ENCODE results near the gene CEP104.

Gene CEP104

GRCh38 chr1:3768811-3769390, 88.1 kb downstream of the CEP104 start:
- peak overlapping the region; percentile 12 for H3K27ac Mint-ChIP-seq
- no peak overlapping the region for H3K4me3 Mint-ChIP-seq
- H3K27me3 Mint-ChIP-seq: peaks cover 2% of the 10 kb centered on the region
- peaks cover 10% of the 10 kb centered on the region for H3K4me1 Mint-ChIP-seq
- H3K9me3 Mint-ChIP-seq: no peaks in the 10 kb centered on the region
- H3K36me3 Mint-ChIP-seq: no peaks in the 10 kb centered on the region

- H3K36me3 Mint-ChIP-seq: no peaks in the 10 kb centered on the region
- H3K9me3 Mint-ChIP-seq: no peaks in the 10 kb centered on the region
- no peak overlapping the region for H3K27ac Mint-ChIP-seq
- peaks cover 10% of the 10 kb centered on the region for H3K4me1 Mint-ChIP-seq
- H3K4me3 Mint-ChIP-seq: no peak overlapping the region
- peaks cover 3% of the 10 kb centered on the region for H3K27me3 Mint-ChIP-seq
Observed at GRCh38 chr1:3767328-3767925, 89.6 kb downstream of the CEP104 start.

DNA sequence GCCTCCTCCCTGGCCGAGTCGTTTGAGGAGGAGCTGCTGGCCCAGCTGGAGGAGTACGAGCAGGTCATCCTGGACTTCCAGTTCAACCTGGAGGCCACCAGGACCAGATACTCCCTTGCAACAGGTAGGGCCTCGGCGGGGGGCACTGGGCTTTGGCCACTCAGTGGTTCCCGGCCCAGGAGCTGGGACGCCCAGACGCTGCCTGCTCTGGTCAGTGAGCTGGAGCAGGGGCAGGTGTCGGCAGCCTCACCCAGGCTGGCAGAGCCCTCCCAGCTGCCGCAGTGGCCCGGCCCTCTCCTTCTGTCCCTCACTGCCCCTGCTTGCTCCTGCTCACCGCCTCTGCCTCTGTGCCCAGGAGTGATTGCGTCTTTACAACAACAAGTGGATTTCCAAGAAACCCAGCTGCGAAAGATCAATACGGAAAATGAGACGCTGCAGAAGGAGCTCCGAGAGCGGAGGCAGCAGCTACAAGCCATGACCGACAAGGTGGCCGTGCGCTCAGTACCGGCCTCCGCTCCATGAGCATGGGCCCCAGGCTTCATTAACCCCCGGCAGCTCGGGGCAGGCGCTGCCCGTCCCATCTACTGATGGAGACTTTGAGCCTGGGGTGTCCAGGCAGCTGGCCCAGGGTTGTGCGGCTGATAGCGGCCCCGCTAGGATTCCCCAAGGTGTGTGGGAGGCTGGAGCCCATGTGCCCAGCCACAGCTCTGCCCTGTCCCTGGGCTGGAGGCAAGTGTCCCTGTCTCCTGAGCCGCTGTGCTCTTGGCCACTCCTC, 93.5 kb downstream of the CEP104 start:
- no peak overlapping the region for H3K4me3 Mint-ChIP-seq
- H3K27me3 Mint-ChIP-seq: peaks cover 14% of the 10 kb centered on the region
- H3K4me1 Mint-ChIP-seq: no peaks in the 10 kb centered on the region
- no peak overlapping the region for H3K27ac Mint-ChIP-seq
- no peaks in the 10 kb centered on the region for H3K36me3 Mint-ChIP-seq
- H3K9me3 Mint-ChIP-seq: no peaks in the 10 kb centered on the region

DNA sequence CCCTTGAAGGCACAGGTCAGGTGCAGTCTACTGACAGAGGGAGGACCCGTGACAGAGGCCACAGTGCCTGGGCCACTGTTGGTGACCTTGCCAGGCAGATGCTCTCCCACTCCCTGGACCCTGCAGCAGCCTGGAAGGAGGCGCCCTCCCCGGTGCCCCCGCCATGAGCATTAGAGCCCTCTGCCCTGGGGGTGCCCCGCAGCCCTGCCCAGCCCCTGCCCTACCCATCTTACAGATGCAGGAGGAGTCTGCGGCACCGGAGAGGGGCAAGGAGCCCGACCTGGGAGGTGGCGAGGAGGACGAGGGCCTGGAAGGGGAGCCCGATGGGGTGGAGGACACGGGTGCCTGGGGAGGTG, 94.2 kb downstream of the CEP104 start:
- no peaks in the 10 kb centered on the region for H3K36me3 Mint-ChIP-seq
- peaks cover 14% of the 10 kb centered on the region for H3K27me3 Mint-ChIP-seq
- H3K9me3 Mint-ChIP-seq: no peaks in the 10 kb centered on the region
- H3K4me3 Mint-ChIP-seq: no peak overlapping the region
- H3K4me1 Mint-ChIP-seq: no peaks in the 10 kb centered on the region
- no peak overlapping the region for H3K27ac Mint-ChIP-seq

DNA sequence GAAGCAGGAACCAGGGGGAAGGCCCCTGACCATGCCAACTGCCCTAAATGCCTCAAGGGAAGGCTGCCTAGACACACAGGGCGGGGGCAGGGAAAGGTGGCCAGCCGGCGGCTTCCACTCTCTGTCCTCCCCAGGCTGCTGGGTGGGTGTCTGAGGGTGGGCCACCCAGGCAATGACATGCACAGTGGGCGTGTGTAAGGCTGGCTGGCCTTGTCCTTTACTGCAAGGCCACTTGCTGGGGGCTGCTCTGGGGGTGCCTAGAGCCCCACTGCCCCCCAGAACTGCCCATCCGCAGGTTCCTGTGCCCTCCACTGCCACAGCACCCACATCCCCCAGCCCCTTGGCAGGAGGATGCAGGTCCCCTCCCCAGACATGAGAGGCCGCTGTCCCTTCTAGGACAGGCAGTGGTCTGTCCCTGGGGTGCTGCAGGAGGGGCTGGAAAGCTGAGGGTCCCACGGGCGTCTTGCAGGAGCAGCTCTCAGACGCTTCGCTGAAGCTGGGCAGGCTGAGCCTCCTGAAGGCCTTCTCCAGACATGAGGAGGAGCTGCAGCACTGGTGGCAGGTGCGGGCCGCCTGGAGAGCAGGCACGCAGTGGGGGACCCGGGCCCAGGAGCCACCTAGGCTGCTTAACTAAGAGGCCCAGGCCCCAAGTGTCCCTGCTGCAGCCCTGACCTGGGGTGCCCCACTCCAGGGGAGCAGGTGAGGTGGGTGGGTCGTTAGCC, 94.7 kb downstream of the CEP104 start:
- Mint-ChIP-seq H3K36me3 (no peaks in the 10 kb centered on the region), H3K4me1 (no peaks in the 10 kb centered on the region), H3K27ac (no peak overlapping the region), H3K4me3 (no peak overlapping the region), H3K9me3 (no peaks in the 10 kb centered on the region), H3K27me3 (peaks cover 14% of the 10 kb centered on the region)

Measured in activated naive CD4-positive, alpha-beta T cell treated with anti-CD3 and anti-CD28 coated beads, Interleukin-2, amount 50 U/mL, for 24 hours (primary cell).